Measurements from ENCODE around the gene UBE3C. TPM values are rescaled to one million over a fixed set of nuclear protein-coding genes. Genes with fewer than 3 reads are reported as not detected.

Gene UBE3C
- total and polyA plus RNA-seq, 2 of the 13 experiments (the other 11 are each of a cell fraction or from before 2014, with no cell fraction given), result 27.0 to 48.2 TPM

- no peak for TF ChIP-seq SIX1 (CRISPR knock-in tag; IDR thresholded peaks at IDR 0.05; ENCODE audit: borderline replicate concordance)
- no peak for TF ChIP-seq ZNF790 (CRISPR knock-in tag; IDR thresholded peaks at IDR 0.05; ENCODE audit: borderline replicate concordance)
- TF ChIP-seq KAT2B (IDR thresholded peaks at IDR 0.05; ENCODE audit: borderline replicate concordance, low read depth, low read length), result no peak
- TF ChIP-seq ZNF724P (CRISPR knock-in tag; IDR thresholded peaks at IDR 0.05; ENCODE audit: borderline replicate concordance), result no peak
- TF ChIP-seq HNF4A (CRISPR knock-in tag; IDR thresholded peaks at IDR 0.05), result no peak; the same call in 1 of the 2 replicates
- TF ChIP-seq REL (CRISPR knock-in tag; conservative IDR thresholded peaks at IDR 0.05), result no peak
- no peak for TF ChIP-seq ETS1 (CRISPR knock-in tag; IDR thresholded peaks at IDR 0.05)
- TF ChIP-seq RXRB (CRISPR knock-in tag; IDR thresholded peaks at IDR 0.05; ENCODE audit: borderline replicate concordance), result peak; percentile 17; the same call in 1 of the 2 replicates
- TF ChIP-seq ZNF282 (IDR thresholded peaks at IDR 0.05; ENCODE audit: partially characterized antibody), result no peak
- no peak for TF ChIP-seq ZUFSP (CRISPR knock-in tag; IDR thresholded peaks at IDR 0.05; ENCODE audit: borderline replicate concordance)
- TF ChIP-seq HMG20B (CRISPR knock-in tag; conservative IDR thresholded peaks at IDR 0.05), result no peak
- TF ChIP-seq FOXA3 (CRISPR knock-in tag; IDR thresholded peaks at IDR 0.05), result no peak
- TF ChIP-seq ZNF335 (CRISPR knock-in tag; IDR thresholded peaks at IDR 0.05), result no peak
- TF ChIP-seq ZGPAT (CRISPR knock-in tag; IDR thresholded peaks at IDR 0.05), result no peak
- TF ChIP-seq ZBTB26 (CRISPR knock-in tag; IDR thresholded peaks at IDR 0.05; ENCODE audit: borderline replicate concordance), result no peak
- TF ChIP-seq ZMAT3 (CRISPR knock-in tag; conservative IDR thresholded peaks at IDR 0.05), result no peak
- no peak for TF ChIP-seq ZNF160 (CRISPR knock-in tag; IDR thresholded peaks at IDR 0.05)
- peak; percentile 76 for TF ChIP-seq HOXA3 (CRISPR knock-in tag; IDR thresholded peaks at IDR 0.05)
- no peak for TF ChIP-seq HIVEP1 (CRISPR knock-in tag; IDR thresholded peaks at IDR 0.05)
- no peak for TF ChIP-seq PBX3 (CRISPR knock-in tag; IDR thresholded peaks at IDR 0.05; ENCODE audit: borderline replicate concordance)
- TF ChIP-seq ZNF275 (CRISPR knock-in tag; IDR thresholded peaks at IDR 0.05; ENCODE audit: borderline replicate concordance), result no peak
Measured at GRCh38 chr7:157150882-157151281, 12.2 kb downstream of the UBE3C start (continued).

Measured in HepG2 (cell line).